ENCODE results near the gene PRCC. TPM values are rescaled to one million over a fixed set of nuclear protein-coding genes. Genes with fewer than 3 reads are reported as not detected.
A peak's percentile ranks its signal among the peaks of the same experiment; 100 is the strongest.

The PRCC gene
- 10 to 100 TPM; 45.2 to 56.7 (median 52.8) TPM for polyA plus RNA-seq
- long read RNA-seq, donor 1, result 0 reads
- long read RNA-seq, donor 2, partial matches to known transcripts, result 0 of 2 reads
- long read RNA-seq, donor 2, other reads (novel, unspliced or antisense), result 0 of 2 reads
- long read RNA-seq, donor 3, partial matches to known transcripts, result 55 of 73 reads
- long read RNA-seq, donor 3, other reads (novel, unspliced or antisense), result 14 of 73 reads
- long read RNA-seq, donor 4, partial matches to known transcripts, result 0 of 1 reads
- long read RNA-seq, donor 4, other reads (novel, unspliced or antisense), result 0 of 1 reads
- long read RNA-seq, donor 5, partial matches to known transcripts, result 0 of 5 reads
- long read RNA-seq, donor 5, other reads (novel, unspliced or antisense), result 0 of 5 reads
- long read RNA-seq, donor 6, transcript PRCC-201 (7 exons, 2,105 nt), result major isoform, 14 of 14 reads
- long read RNA-seq, donor 6, partial matches to known transcripts, result 0 of 14 reads
- long read RNA-seq, donor 6, other reads (novel, unspliced or antisense), result 0 of 14 reads
- long read RNA-seq, donor 7, result 0 reads
- long read RNA-seq, donor 8, partial matches to known transcripts, result 0 of 3 reads
- long read RNA-seq, donor 8, other reads (novel, unspliced or antisense), result 0 of 3 reads
- long read RNA-seq, donor 9, partial matches to known transcripts, result 0 of 1 reads
- long read RNA-seq, donor 9, other reads (novel, unspliced or antisense), result 0 of 1 reads
- long read RNA-seq, donor 10, transcript PRCC-201 (7 exons, 2,105 nt), result major isoform, 15 of 22 reads
- long read RNA-seq, donor 10, partial matches to known transcripts, result 7 of 22 reads
- long read RNA-seq, donor 10, other reads (novel, unspliced or antisense), result 0 of 22 reads

- Histone ChIP-seq H3K9me3 (ENCODE audit: control insufficient read depth in 2 of 2, insufficient read depth in 1 of 2, low read depth in 1 of 2, low read length in 1 of 2) (no peaks in the 10 kb centered on the region), H3K27ac (ENCODE audit: low read depth in 1 of 3, low read length in 2 of 3) (peak within 1 kb of the TSS; percentile 79 to 97 (median 92)), H3K4me3 (ENCODE audit: low read depth in 1 of 3, low read length in 3 of 3) (peak within 1 kb of the TSS; percentile 72 to 91 (median 90)), H3K4me1 (ENCODE audit: control insufficient read depth in 3 of 3, insufficient read depth in 2 of 3, low read depth in 1 of 3, low read length in 2 of 3) (peaks cover 3 to 15% (median 5%) of the 10 kb centered on the region in 3 donors), H3K27me3 (ENCODE audit: control insufficient read depth in 3 of 3, insufficient read depth in 3 of 3, low read length in 3 of 3) (no peaks in the 10 kb centered on the region), H3K36me3 (ENCODE audit: control insufficient read depth in 3 of 3, insufficient read depth in 2 of 3, low read depth in 1 of 3, low read length in 3 of 3) (peaks cover 0 to 14% (median 3%) of the 10 kb centered on the region in 3 donors)
- 0 to 1% (median 0%) methylated on average over 49 to 50 of the region's 50 CpGs for WGBS, 3 donors
- FAIRE-seq (no peak), DNase-seq (peak; percentile 99 to 100)
These were observed at the start of gene PRCC for GRCh38 chr1:156767101-156767878. PRCC (plus strand) TSS chr1:156767535; CDS start chr1:156767772, 237 bp downstream.

- H3K4me3 ChIP-seq (ENCODE audit: low read depth in 1 of 3, low read length in 3 of 3), result no peak overlapping the region
- H3K9me3 ChIP-seq (ENCODE audit: control insufficient read depth in 2 of 2, insufficient read depth in 1 of 2, low read depth in 1 of 2, low read length in 1 of 2), result no peaks in the 10 kb centered on the region
- FAIRE-seq, result no peak
- 70 to 94% (median 79%) methylated on average over 2 of the region's 2 CpGs for WGBS, 3 donors
- peaks cover 2 to 9% (median 4%) of the 10 kb centered on the region in 3 donors for H3K4me1 ChIP-seq (ENCODE audit: control insufficient read depth in 3 of 3, insufficient read depth in 2 of 3, low read depth in 1 of 3, low read length in 2 of 3)
- peaks cover 11 to 49% (median 17%) of the 10 kb centered on the region in 3 donors for H3K36me3 ChIP-seq (ENCODE audit: control insufficient read depth in 3 of 3, insufficient read depth in 2 of 3, low read depth in 1 of 3, low read length in 3 of 3)
- no peaks in the 10 kb centered on the region for H3K27me3 ChIP-seq (ENCODE audit: control insufficient read depth in 3 of 3, insufficient read depth in 3 of 3, low read length in 3 of 3)
- H3K27ac ChIP-seq (ENCODE audit: low read depth in 1 of 3, low read length in 2 of 3), result no peak overlapping the region
- no peak for DNase-seq
These were observed 46.2 kb upstream of the PRCC start for GRCh38 chr1:156721131-156721530.

GRCh38 chr1:156721535-156721934 is 45.8 kb upstream of the PRCC start:
- FAIRE-seq (no peak), DNase-seq (no peak)
- WGBS, 3 donors, result 77 to 92% (median 80%) methylated on average over 4 of the region's 4 CpGs
- Histone ChIP-seq H3K36me3 (ENCODE audit: control insufficient read depth in 3 of 3, insufficient read depth in 2 of 3, low read depth in 1 of 3, low read length in 3 of 3) (peaks cover 11 to 53% (median 17%) of the 10 kb centered on the region in 3 donors), H3K4me3 (ENCODE audit: low read depth in 1 of 3, low read length in 3 of 3) (no peak overlapping the region), H3K27me3 (ENCODE audit: control insufficient read depth in 3 of 3, insufficient read depth in 3 of 3, low read length in 3 of 3) (no peaks in the 10 kb centered on the region), H3K4me1 (ENCODE audit: control insufficient read depth in 3 of 3, insufficient read depth in 2 of 3, low read depth in 1 of 3, low read length in 2 of 3) (peaks cover 2 to 13% (median 4%) of the 10 kb centered on the region in 3 donors), H3K9me3 (ENCODE audit: control insufficient read depth in 2 of 2, insufficient read depth in 1 of 2, low read depth in 1 of 2, low read length in 1 of 2) (no peaks in the 10 kb centered on the region), H3K27ac (ENCODE audit: low read depth in 1 of 3, low read length in 2 of 3) (no peak overlapping the region)

- peaks cover 11 to 53% (median 17%) of the 10 kb centered on the region in 3 donors for H3K36me3 ChIP-seq (ENCODE audit: control insufficient read depth in 3 of 3, insufficient read depth in 2 of 3, low read depth in 1 of 3, low read length in 3 of 3)
- no peaks in the 10 kb centered on the region for H3K9me3 ChIP-seq (ENCODE audit: control insufficient read depth in 2 of 2, insufficient read depth in 1 of 2, low read depth in 1 of 2, low read length in 1 of 2)
- no peak for FAIRE-seq
- H3K27me3 ChIP-seq (ENCODE audit: control insufficient read depth in 3 of 3, insufficient read depth in 3 of 3, low read length in 3 of 3), result no peaks in the 10 kb centered on the region
- H3K4me3 ChIP-seq (ENCODE audit: low read depth in 1 of 3, low read length in 3 of 3), result peak overlapping the region in 2 of 3 donors; percentile 72 to 95
- DNase-seq, result peak; percentile 91 to 94
- 10 to 13% (median 12%) methylated on average over 18 of the region's 18 CpGs for WGBS, 3 donors
- H3K4me1 ChIP-seq (ENCODE audit: control insufficient read depth in 3 of 3, insufficient read depth in 2 of 3, low read depth in 1 of 3, low read length in 2 of 3), result peaks cover 8 to 34% (median 12%) of the 10 kb centered on the region in 3 donors
- H3K27ac ChIP-seq (ENCODE audit: low read depth in 1 of 3, low read length in 2 of 3), result peak overlapping the region in 1 of 3 donors; percentile 3
These were observed 41.6 kb upstream of the PRCC start for GRCh38 chr1:156725683-156726280.

GRCh38 chr1:156726549-156727226 is 40.6 kb upstream of the PRCC start:
- FAIRE-seq (no peak), DNase-seq (peak; percentile 71 to 76)
- Histone ChIP-seq H3K4me1 (ENCODE audit: control insufficient read depth in 3 of 3, insufficient read depth in 2 of 3, low read depth in 1 of 3, low read length in 2 of 3) (peaks cover 8 to 34% (median 12%) of the 10 kb centered on the region in 3 donors), H3K4me3 (ENCODE audit: low read depth in 1 of 3, low read length in 3 of 3) (peak overlapping the region in 2 of 3 donors; percentile 72 to 95), H3K36me3 (ENCODE audit: control insufficient read depth in 3 of 3, insufficient read depth in 2 of 3, low read depth in 1 of 3, low read length in 3 of 3) (peaks cover 6 to 49% (median 10%) of the 10 kb centered on the region in 3 donors), H3K27ac (ENCODE audit: low read depth in 1 of 3, low read length in 2 of 3) (no peak overlapping the region), H3K27me3 (ENCODE audit: control insufficient read depth in 3 of 3, insufficient read depth in 3 of 3, low read length in 3 of 3) (no peaks in the 10 kb centered on the region), H3K9me3 (ENCODE audit: control insufficient read depth in 2 of 2, insufficient read depth in 1 of 2, low read depth in 1 of 2, low read length in 1 of 2) (no peaks in the 10 kb centered on the region)
- 30 to 38% (median 33%) methylated on average over 15 of the region's 15 CpGs for WGBS, 3 donors

GRCh38 chr1:156727492-156727891 is 39.8 kb upstream of the PRCC start:
- H3K4me1 ChIP-seq (ENCODE audit: control insufficient read depth in 3 of 3, insufficient read depth in 2 of 3, low read depth in 1 of 3, low read length in 2 of 3), result peaks cover 8 to 34% (median 12%) of the 10 kb centered on the region in 3 donors
- DNase-seq (no peak), FAIRE-seq (no peak)
- H3K36me3 ChIP-seq (ENCODE audit: control insufficient read depth in 3 of 3, insufficient read depth in 2 of 3, low read depth in 1 of 3, low read length in 3 of 3), result peaks cover 6 to 52% (median 10%) of the 10 kb centered on the region in 3 donors
- peak overlapping the region; percentile 45 to 95 (median 72) for H3K4me3 ChIP-seq (ENCODE audit: low read depth in 1 of 3, low read length in 3 of 3)
- H3K27me3 ChIP-seq (ENCODE audit: control insufficient read depth in 3 of 3, insufficient read depth in 3 of 3, low read length in 3 of 3), result no peaks in the 10 kb centered on the region
- 31 to 41% (median 35%) methylated on average over 7 of the region's 7 CpGs for WGBS, 3 donors
- no peaks in the 10 kb centered on the region for H3K9me3 ChIP-seq (ENCODE audit: control insufficient read depth in 2 of 2, insufficient read depth in 1 of 2, low read depth in 1 of 2, low read length in 1 of 2)
- H3K27ac ChIP-seq (ENCODE audit: low read depth in 1 of 3, low read length in 2 of 3), result peak overlapping the region; percentile 93 to 100 (median 94)

GRCh38 chr1:156727926-156728598 is 39.3 kb upstream of the PRCC start, which contains the start of gene METTL25B:
METTL25B (plus strand) TSS chr1:156728469; CDS start chr1:156729105, 636 bp downstream.
- H3K27me3 ChIP-seq (ENCODE audit: control insufficient read depth in 3 of 3, insufficient read depth in 3 of 3, low read length in 3 of 3), result no peaks in the 10 kb centered on the region
- peak within 1 kb of the TSS; percentile 45 to 95 (median 72) for H3K4me3 ChIP-seq (ENCODE audit: low read depth in 1 of 3, low read length in 3 of 3)
- peak within 1 kb of the TSS; percentile 93 to 100 (median 94) for H3K27ac ChIP-seq (ENCODE audit: low read depth in 1 of 3, low read length in 2 of 3)
- WGBS, 3 donors, result 0% methylated on average over 40 to 46 of the region's 46 CpGs
- no peaks in the 10 kb centered on the region for H3K9me3 ChIP-seq (ENCODE audit: control insufficient read depth in 2 of 2, insufficient read depth in 1 of 2, low read depth in 1 of 2, low read length in 1 of 2)
- DNase-seq (peak; percentile 86 to 93), FAIRE-seq (no peak)
- H3K36me3 ChIP-seq (ENCODE audit: control insufficient read depth in 3 of 3, insufficient read depth in 2 of 3, low read depth in 1 of 3, low read length in 3 of 3), result peaks cover 1 to 52% (median 6%) of the 10 kb centered on the region in 3 donors
- peaks cover 8 to 34% (median 12%) of the 10 kb centered on the region in 3 donors for H3K4me1 ChIP-seq (ENCODE audit: control insufficient read depth in 3 of 3, insufficient read depth in 2 of 3, low read depth in 1 of 3, low read length in 2 of 3)

All from small intestine (tissue), 16 donors.